Activated T-cell treated with anti-CD3 and anti-CD28 coated beads, Interleukin-2, amount 50 U/mL, for 4 hours (primary cell): ENCODE measurements around the gene GPATCH1. TPM values are rescaled to one million over a fixed set of nuclear protein-coding genes. Genes with fewer than 3 reads are reported as not detected.
"Not testable (repeated sequence)": the region's sequence is repeated elsewhere in the genome, so short reads cannot be mapped to it uniquely, and the experiment has no call there.

Experiments
- ATAC-seq, 2 donors: fragments of 200-7000 bp; cut with Tn5 transposase; one replicate each; pipeline ENCODE4 v1.10.0; 2021
- DNase-seq: peaks from one replicate; pipeline ENCODE4 v3.0.0-alpha.2; 2020
- H3K27me3 Mint-ChIP-seq: one replicate; pipeline ENCODE4 v1.8.0; 2021; ENCODE audit warnings: low read depth, mixed read lengths
- H3K36me3 Mint-ChIP-seq: one replicate; pipeline ENCODE4 v1.8.0; 2022; ENCODE audit warnings: mixed read lengths; ENCODE audit not compliant: insufficient read depth
- H3K4me1 Mint-ChIP-seq: one replicate; pipeline ENCODE4 v1.8.0; 2021; ENCODE audit warnings: low read depth, mixed read lengths
- H3K4me3 Mint-ChIP-seq: one replicate; pipeline ENCODE4 v1.8.0; 2021; ENCODE audit warnings: mild to moderate bottlenecking, moderate library complexity, mixed read lengths
- H3K9me3 Mint-ChIP-seq: one replicate; pipeline ENCODE4 v1.8.0; 2021; ENCODE audit warnings: mixed read lengths
- total RNA-seq, 3 donors: library from RNA; stranded (reverse); gene quantifications; one replicate each; pipeline ENCODE4 v1.2.1, GENCODE V29; 2021

GPATCH1 gene
- total RNA-seq, 3 donors from 2014 or later: 12.4 to 14.7 (median 13.0) TPM

GRCh38 chr19:33150852-33151518 lies 70.0 kb downstream of the GPATCH1 start:
- H3K9me3 Mint-ChIP-seq: no peaks in the 10 kb centered on the region
- DNase-seq (no peak), ATAC-seq (no peak)
- H3K27me3 Mint-ChIP-seq: no peaks in the 10 kb centered on the region
- no peaks in the 10 kb centered on the region for H3K4me1 Mint-ChIP-seq
- no peak overlapping the region for H3K4me3 Mint-ChIP-seq
- no peaks in the 10 kb centered on the region for H3K36me3 Mint-ChIP-seq

GRCh38 chr19:33152176-33152575 lies 71.2 kb downstream of the GPATCH1 start:
- Mint-ChIP-seq H3K27me3 (no peaks in the 10 kb centered on the region), H3K36me3 (no peaks in the 10 kb centered on the region), H3K4me1 (no peaks in the 10 kb centered on the region), H3K4me3 (no peak overlapping the region), H3K9me3 (no peaks in the 10 kb centered on the region)
- ATAC-seq: no peak
- DNase-seq: no peak

GRCh38 chr19:33152625-33153024 lies 71.6 kb downstream of the GPATCH1 start:
- H3K4me3 Mint-ChIP-seq, H3K4me1 Mint-ChIP-seq, H3K27me3 Mint-ChIP-seq, ATAC-seq, DNase-seq, H3K9me3 Mint-ChIP-seq, H3K36me3 Mint-ChIP-seq: not testable (repeated sequence)

DNA sequence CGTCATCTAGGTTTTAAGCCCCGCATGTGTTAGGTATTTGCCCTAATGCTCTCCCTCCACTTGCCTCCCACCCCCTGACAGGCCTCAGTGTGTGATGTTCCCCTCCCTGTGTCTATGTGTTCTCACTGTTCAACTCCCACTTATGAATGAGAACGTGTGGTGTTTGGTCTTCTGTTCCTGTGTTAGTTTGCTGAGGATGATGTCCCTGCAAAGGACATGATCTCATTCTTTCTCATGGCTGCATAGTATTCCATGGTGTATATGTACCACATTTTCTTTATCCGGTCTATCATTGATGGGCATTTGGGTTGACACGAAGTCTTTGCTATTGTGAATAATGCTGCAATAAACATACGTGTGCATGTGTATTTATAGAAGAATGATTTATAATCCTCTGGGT lies 73.3 kb downstream of the GPATCH1 start:
- not testable (repeated sequence) for H3K36me3 Mint-ChIP-seq, H3K27me3 Mint-ChIP-seq, H3K9me3 Mint-ChIP-seq, DNase-seq, H3K4me3 Mint-ChIP-seq, ATAC-seq
- H3K4me1 Mint-ChIP-seq: peaks cover 14% of the 10 kb centered on the region

DNA sequence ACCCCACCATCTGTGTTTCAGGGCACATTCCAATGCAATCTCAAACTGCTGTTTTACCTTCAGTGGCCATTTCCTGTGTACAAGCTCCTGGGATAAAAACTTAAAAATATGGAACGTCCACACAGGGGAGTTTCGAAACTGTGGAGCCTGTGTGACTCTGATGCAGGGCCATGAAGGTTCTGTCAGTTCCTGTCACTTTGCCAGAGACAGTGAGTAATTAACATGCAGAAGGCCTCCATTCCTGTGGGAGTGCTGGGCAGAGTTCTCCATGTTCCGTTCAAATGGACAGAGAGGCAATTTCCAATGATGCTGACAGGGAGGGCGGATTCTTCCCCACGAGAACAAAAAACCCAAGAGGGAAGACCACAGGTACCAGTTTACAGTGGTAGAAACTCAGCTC lies 75.4 kb downstream of the GPATCH1 start:
- DNase-seq: no peak
- peaks cover 32% of the 10 kb centered on the region for H3K4me1 Mint-ChIP-seq
- H3K27me3 Mint-ChIP-seq: no peaks in the 10 kb centered on the region
- H3K36me3 Mint-ChIP-seq: no peaks in the 10 kb centered on the region
- no peak overlapping the region for H3K4me3 Mint-ChIP-seq
- no peak for ATAC-seq
- H3K9me3 Mint-ChIP-seq: no peaks in the 10 kb centered on the region

GRCh38 chr19:33157906-33158305 lies 76.9 kb downstream of the GPATCH1 start:
- no peaks in the 10 kb centered on the region for H3K27me3 Mint-ChIP-seq
- no peak overlapping the region for H3K4me3 Mint-ChIP-seq
- no peaks in the 10 kb centered on the region for H3K36me3 Mint-ChIP-seq
- ATAC-seq: no peak
- H3K4me1 Mint-ChIP-seq: peaks cover 38% of the 10 kb centered on the region
- H3K9me3 Mint-ChIP-seq: no peaks in the 10 kb centered on the region
- no peak for DNase-seq

GRCh38 chr19:33158365-33158764 lies 77.4 kb downstream of the GPATCH1 start:
- Mint-ChIP-seq H3K9me3 (no peaks in the 10 kb centered on the region), H3K4me3 (no peak overlapping the region), H3K36me3 (no peaks in the 10 kb centered on the region), H3K4me1 (peaks cover 38% of the 10 kb centered on the region), H3K27me3 (no peaks in the 10 kb centered on the region)
- DNase-seq: no peak
- no peak for ATAC-seq

- Mint-ChIP-seq H3K9me3 (no peaks in the 10 kb centered on the region), H3K4me3 (no peak overlapping the region), H3K4me1 (peaks cover 38% of the 10 kb centered on the region), H3K27me3 (no peaks in the 10 kb centered on the region), H3K36me3 (no peaks in the 10 kb centered on the region)
- ATAC-seq (no peak), DNase-seq (no peak)
Measured at GRCh38 chr19:33159149-33159548, 78.2 kb downstream of the GPATCH1 start.

DNA sequence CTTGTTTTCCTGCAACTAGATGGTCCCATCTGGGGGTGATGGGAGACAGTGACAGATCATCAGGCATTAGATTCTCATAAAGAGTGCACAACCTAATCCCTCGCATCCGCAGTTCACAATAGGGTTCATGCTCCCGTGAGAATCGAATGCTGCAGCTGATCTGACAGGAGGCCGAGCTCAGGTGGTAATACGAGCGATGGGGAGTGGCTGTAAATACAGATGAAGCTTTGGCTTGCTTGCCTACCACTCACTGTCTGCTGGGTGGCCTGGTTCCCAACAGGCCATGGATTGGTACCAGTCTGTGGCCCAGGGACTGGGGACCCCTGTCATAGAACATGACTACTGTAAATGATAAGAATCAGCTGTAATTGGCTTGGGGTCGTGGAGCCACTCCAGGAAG lies 78.9 kb downstream of the GPATCH1 start:
- ATAC-seq (no peak), DNase-seq (no peak)

GRCh38 chr19:33161201-33161600 lies 80.2 kb downstream of the GPATCH1 start:
- Mint-ChIP-seq H3K4me3 (no peak overlapping the region), H3K36me3 (no peaks in the 10 kb centered on the region), H3K9me3 (no peaks in the 10 kb centered on the region), H3K27me3 (no peaks in the 10 kb centered on the region), H3K4me1 (peaks cover 38% of the 10 kb centered on the region)
- DNase-seq (no peak), ATAC-seq (no peak)

More for the DNA sequence above, 78.9 kb downstream of the GPATCH1 start:
- H3K9me3 Mint-ChIP-seq: no peaks in the 10 kb centered on the region
- H3K4me3 Mint-ChIP-seq: no peak overlapping the region
- H3K36me3 Mint-ChIP-seq: no peaks in the 10 kb centered on the region
- H3K4me1 Mint-ChIP-seq: peaks cover 38% of the 10 kb centered on the region
- H3K27me3 Mint-ChIP-seq: no peaks in the 10 kb centered on the region

DNA sequence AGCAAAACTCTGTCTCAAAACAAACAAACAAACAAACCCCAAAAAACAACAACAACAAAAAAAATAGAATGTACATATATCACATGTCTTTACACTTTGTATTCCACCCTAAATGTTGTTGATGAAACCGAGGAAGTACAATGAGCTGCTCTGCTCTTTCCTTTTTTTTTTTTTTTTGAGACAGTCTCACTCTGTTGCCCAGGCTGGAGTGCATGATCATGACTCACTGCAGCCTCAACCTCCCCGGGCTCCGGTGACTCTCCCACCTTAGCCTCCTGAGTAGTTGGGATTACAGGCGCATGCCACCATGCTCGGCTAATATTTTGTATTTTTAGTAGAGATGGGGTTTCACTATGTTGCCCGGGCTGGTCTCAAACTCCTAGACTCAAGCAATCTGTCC lies 82.5 kb downstream of the GPATCH1 start:
- no peak for DNase-seq
- H3K4me3 Mint-ChIP-seq: no peak overlapping the region
- no peak for ATAC-seq

DNA sequence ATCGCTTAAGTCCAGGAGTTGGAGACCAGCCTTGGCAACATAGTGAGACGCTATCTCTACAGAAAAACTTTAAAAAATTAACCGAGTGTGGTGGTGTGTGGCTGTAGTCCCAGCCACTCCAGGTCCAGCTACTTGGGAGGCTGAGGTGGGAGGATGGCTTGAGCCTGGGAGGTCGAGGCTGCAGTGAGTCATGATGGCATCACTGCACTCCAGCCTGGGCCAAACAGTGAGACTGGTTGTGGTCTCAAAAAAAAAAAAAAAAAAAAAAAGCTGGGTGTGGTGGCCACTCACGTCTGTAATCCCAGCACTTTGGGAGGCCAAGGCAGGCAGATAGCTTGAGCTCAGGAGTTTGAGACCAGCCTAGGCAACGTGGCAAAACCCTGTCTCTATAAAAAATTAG lies 85.1 kb downstream of the GPATCH1 start:
- H3K27me3 Mint-ChIP-seq, H3K36me3 Mint-ChIP-seq, ATAC-seq, H3K4me3 Mint-ChIP-seq, DNase-seq: not testable (repeated sequence)
- H3K9me3 Mint-ChIP-seq: peaks cover 12% of the 10 kb centered on the region
- peaks cover 12% of the 10 kb centered on the region for H3K4me1 Mint-ChIP-seq

More for the DNA sequence above, 82.5 kb downstream of the GPATCH1 start:
- Mint-ChIP-seq H3K4me1 (peaks cover 29% of the 10 kb centered on the region), H3K36me3 (no peaks in the 10 kb centered on the region), H3K9me3 (peaks cover 4% of the 10 kb centered on the region), H3K27me3 (no peaks in the 10 kb centered on the region)

DNA sequence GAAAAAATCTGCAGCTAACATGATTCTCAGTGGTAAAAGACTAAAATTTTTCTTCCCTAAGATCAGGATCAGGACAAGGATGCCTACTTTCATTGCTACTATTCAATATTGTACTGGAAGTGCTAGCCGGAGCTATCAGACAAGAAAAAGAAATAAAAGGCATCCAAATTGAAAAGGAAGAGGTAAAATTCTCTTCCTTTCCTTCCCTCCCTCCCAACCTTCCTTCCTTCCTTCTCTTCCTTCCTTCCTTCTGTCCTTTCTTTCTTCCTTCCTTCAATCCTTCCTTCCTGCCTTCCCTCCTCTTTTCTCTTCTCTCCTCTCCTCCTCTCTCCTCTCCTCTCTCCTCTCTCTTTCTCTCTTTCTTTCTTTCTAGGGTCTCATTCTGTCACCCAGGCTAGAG lies 86.5 kb downstream of the GPATCH1 start:
- Mint-ChIP-seq H3K4me3 (no peak overlapping the region), H3K27me3 (no peaks in the 10 kb centered on the region), H3K9me3 (peaks cover 12% of the 10 kb centered on the region)

GRCh38 chr19:33168528-33168927 lies 87.5 kb downstream of the GPATCH1 start:
- no peaks in the 10 kb centered on the region for H3K27me3 Mint-ChIP-seq
- no peak overlapping the region for H3K4me3 Mint-ChIP-seq
- ATAC-seq (no peak), DNase-seq (no peak)
- peaks cover 12% of the 10 kb centered on the region for H3K9me3 Mint-ChIP-seq
- H3K4me1 Mint-ChIP-seq: peaks cover 14% of the 10 kb centered on the region
- H3K36me3 Mint-ChIP-seq: peaks cover 3% of the 10 kb centered on the region

More for the DNA sequence above, 86.5 kb downstream of the GPATCH1 start:
- ATAC-seq (no peak), DNase-seq (no peak)
- peaks cover 3% of the 10 kb centered on the region for H3K36me3 Mint-ChIP-seq
- peaks cover 9% of the 10 kb centered on the region for H3K4me1 Mint-ChIP-seq

- H3K27me3 Mint-ChIP-seq: no peaks in the 10 kb centered on the region
- no peak for ATAC-seq
- H3K9me3 Mint-ChIP-seq: peaks cover 12% of the 10 kb centered on the region
- H3K4me1 Mint-ChIP-seq: peaks cover 26% of the 10 kb centered on the region
- H3K36me3 Mint-ChIP-seq: peaks cover 3% of the 10 kb centered on the region
- no peak for DNase-seq
- no peak overlapping the region for H3K4me3 Mint-ChIP-seq
Measured at GRCh38 chr19:33171222-33171795, 90.3 kb downstream of the GPATCH1 start.
